K562 treated with DMSO at 1 percent for 24 hours (cell line): ENCODE data around the gene VPS13A. TPM values are rescaled to one million over a fixed set of nuclear protein-coding genes. Genes with fewer than 3 reads are reported as not detected.

Source experiments
- total RNA-seq: library from RNA; unstranded; fragments of 300-600 nt; gene quantifications from 2 replicates; pipeline ENCODE4 v1.2.3, GENCODE V29; 2022; ENCODE audit warnings: low read depth; ENCODE audit not compliant: insufficient read depth

VPS13A gene
- total RNA-seq, result 4.5 and 5.8 TPM in 2 replicates

GRCh38 chr9:77177143-77177893 is at the start of gene VPS13A:
VPS13A (plus strand) TSS chr9:77177534; CDS start chr9:77177705, 171 bp downstream.

Other genes starting within 250 kb of the VPS13A start
- not detected in 2 replicates for gene FOXB2, start 157.9 kb upstream of the VPS13A start, total RNA-seq